ENCODE data around the gene TWIST2. TPM values are rescaled to one million over a fixed set of nuclear protein-coding genes. Genes with fewer than 3 reads are reported as not detected.

The TWIST2 gene
- total RNA-seq, 1 experiment from 2014 or later, result not detected

DNA sequence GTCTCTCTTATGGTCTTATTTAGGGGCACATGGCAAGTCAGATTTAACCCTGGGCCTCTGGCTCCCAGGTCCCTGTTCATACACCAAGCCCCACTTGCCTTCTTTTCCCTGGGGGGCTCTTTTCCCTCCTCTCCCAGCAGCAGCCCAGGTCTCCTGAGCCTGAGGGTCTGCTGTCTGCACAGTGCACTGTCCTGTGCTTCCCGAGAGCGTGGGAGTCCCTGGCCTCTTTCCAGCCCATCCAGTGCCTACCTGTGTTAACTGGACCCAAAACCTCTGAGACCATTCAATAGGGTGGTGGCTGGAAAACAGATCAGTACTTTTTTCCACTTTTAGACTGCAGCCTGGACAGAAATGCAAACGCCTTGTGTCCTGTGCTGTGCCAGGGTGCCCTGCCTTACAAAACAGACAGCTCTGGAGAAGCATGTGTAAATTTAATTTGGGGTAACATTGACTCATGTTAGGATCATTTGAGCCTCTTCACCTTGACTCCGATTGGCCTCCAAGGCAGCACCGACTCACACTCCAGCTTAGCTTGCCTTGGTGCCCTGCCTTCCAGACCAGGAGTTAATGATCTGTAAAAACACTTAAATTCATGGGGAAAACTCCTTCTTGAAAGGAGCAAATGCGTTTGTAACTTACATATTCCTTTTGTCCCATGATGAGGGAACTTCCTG is 34.3 kb downstream of the TWIST2 start:
- intact Hi-C loops (cut with micrococcal nuclease; ENCODE audit: unreplicated experiment), result no loop called here
- Histone ChIP-seq H3K36me3 (ENCODE audit: insufficient read depth, low read length, poor library complexity, severe bottlenecking) (no peaks in the 10 kb centered on the region), H3K4me1 (ENCODE audit: insufficient read depth, low read length, poor library complexity, severe bottlenecking) (no peaks in the 10 kb centered on the region), H3K4me3 (ENCODE audit: low read depth, low read length, poor library complexity, severe bottlenecking) (no peak overlapping the region), H3K27me3 (replicated peaks; ENCODE audit: insufficient read depth, low read depth, low read length, poor library complexity) (peaks cover 25% of the 10 kb centered on the region), H3K27ac (ENCODE audit: low read depth, low read length, poor library complexity, severe bottlenecking) (no peak overlapping the region), H3K9me3 (ENCODE audit: low read depth, low read length, poor library complexity, severe bottlenecking) (no peaks in the 10 kb centered on the region)
- POLR2A ChIA-PET (ENCODE audit: low non-redundant PET), result no interaction called here
- CTCF ChIA-PET, result no interaction called here
- no TSS peak for BruUV-seq (replicated peaks)
- TF ChIP-seq, protein P1, sequence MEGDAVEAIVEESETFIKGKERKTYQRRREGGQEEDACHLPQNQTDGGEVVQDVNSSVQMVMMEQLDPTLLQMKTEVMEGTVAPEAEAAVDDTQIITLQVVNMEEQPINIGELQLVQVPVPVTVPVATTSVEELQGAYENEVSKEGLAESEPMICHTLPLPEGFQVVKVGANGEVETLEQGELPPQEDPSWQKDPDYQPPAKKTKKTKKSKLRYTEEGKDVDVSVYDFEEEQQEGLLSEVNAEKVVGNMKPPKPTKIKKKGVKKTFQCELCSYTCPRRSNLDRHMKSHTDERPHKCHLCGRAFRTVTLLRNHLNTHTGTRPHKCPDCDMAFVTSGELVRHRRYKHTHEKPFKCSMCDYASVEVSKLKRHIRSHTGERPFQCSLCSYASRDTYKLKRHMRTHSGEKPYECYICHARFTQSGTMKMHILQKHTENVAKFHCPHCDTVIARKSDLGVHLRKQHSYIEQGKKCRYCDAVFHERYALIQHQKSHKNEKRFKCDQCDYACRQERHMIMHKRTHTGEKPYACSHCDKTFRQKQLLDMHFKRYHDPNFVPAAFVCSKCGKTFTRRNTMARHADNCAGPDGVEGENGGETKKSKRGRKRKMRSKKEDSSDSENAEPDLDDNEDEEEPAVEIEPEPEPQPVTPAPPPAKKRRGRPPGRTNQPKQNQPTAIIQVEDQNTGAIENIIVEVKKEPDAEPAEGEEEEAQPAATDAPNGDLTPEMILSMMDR (conservative IDR thresholded peaks at IDR 0.05; ENCODE audit: low read depth, low read length), result no peak
- TF ChIP-seq EZH2 (IDR thresholded peaks at IDR 0.05; ENCODE audit: borderline replicate concordance, low read depth, low read length, poor library complexity, severe bottlenecking), result no peak
- DNase-seq (ENCODE audit: low spot score), result no peak

DNA sequence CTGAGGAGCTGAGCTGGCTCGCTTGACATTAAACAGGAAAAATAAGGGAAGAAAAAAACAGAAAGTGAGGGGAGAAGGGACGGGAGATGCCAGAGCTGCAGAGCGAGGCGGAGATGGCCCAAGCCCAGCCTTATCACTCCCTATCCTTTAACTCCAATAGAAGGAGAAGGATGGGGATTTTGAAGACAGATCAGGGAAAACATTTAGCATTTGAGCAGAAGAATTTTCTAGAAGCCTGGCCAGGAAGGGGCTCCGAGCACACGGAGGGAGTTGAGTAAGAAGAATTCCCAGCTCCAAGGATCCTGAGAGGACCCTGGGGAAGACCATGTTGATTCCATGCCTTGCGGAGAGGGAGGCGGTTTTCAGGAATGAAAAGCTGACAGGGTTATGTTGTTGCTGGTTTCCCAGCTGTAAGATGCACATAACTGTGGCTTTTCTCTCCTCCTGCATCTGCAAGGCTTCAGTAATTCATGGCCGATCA is 35.6 kb downstream of the TWIST2 start:
- intact Hi-C loops (cut with micrococcal nuclease; ENCODE audit: unreplicated experiment), result no loop called here
- H3K36me3 ChIP-seq (ENCODE audit: insufficient read depth, low read length, poor library complexity, severe bottlenecking), result no peaks in the 10 kb centered on the region
- no TSS peak for BruUV-seq (replicated peaks)
- H3K4me1 ChIP-seq (ENCODE audit: insufficient read depth, low read length, poor library complexity, severe bottlenecking), result no peaks in the 10 kb centered on the region
- H3K4me3 ChIP-seq (ENCODE audit: low read depth, low read length, poor library complexity, severe bottlenecking), result no peak overlapping the region
- peaks cover 32% of the 10 kb centered on the region for H3K27me3 ChIP-seq (replicated peaks; ENCODE audit: insufficient read depth, low read depth, low read length, poor library complexity)
- H3K27ac ChIP-seq (ENCODE audit: low read depth, low read length, poor library complexity, severe bottlenecking), result no peak overlapping the region
- ChIA-PET CTCF (no interaction called here), POLR2A (ENCODE audit: low non-redundant PET) (no interaction called here)
- no peaks in the 10 kb centered on the region for H3K9me3 ChIP-seq (ENCODE audit: low read depth, low read length, poor library complexity, severe bottlenecking)
- TF ChIP-seq EZH2 (IDR thresholded peaks at IDR 0.05; ENCODE audit: borderline replicate concordance, low read depth, low read length, poor library complexity, severe bottlenecking), result no peak
- TF ChIP-seq, protein P1 (conservative IDR thresholded peaks at IDR 0.05; ENCODE audit: low read depth, low read length), result no peak
- DNase-seq (ENCODE audit: low spot score), result no peak

DNA sequence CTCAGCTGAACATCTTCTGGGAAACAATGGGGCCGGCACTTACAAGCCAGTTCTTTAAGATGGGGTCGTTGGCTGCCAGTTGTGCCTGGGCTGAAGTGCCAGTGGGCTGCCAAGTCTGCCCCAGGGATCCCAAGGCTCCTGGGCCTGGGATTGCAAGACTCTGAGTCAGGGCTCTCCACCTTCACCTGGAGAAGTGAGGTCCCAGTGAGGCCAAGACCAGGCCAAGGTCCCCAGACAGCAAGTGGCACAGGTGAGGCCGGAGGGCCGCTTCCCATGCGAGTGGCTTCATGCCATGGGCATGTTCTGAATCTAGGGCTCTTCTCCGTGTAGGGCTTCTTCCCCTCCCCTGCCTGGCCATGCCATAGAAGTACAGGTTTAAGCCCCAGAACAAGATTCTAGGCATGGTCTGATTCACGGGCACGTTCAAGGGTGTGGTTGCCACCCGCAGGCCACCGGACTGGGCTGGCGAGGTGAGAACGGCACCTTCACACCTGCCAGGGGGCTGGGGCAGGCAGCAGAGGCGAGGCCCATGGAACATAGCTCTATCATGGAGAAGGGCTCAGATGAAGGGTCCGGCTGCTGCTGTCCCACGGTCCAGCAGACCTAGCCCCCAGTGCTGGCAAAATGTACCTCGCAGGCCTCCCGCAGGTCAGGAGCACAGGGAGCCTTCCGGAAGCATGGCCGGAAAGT is 36.4 kb downstream of the TWIST2 start:
- intact Hi-C loops (cut with micrococcal nuclease; ENCODE audit: unreplicated experiment), result no loop called here
- CTCF ChIA-PET, result no interaction called here
- no TSS peak for BruUV-seq (replicated peaks)
- Histone ChIP-seq H3K27me3 (replicated peaks; ENCODE audit: insufficient read depth, low read depth, low read length, poor library complexity) (peaks cover 34% of the 10 kb centered on the region), H3K36me3 (ENCODE audit: insufficient read depth, low read length, poor library complexity, severe bottlenecking) (no peaks in the 10 kb centered on the region), H3K27ac (ENCODE audit: low read depth, low read length, poor library complexity, severe bottlenecking) (no peak overlapping the region), H3K4me3 (ENCODE audit: low read depth, low read length, poor library complexity, severe bottlenecking) (no peak overlapping the region), H3K4me1 (ENCODE audit: insufficient read depth, low read length, poor library complexity, severe bottlenecking) (no peaks in the 10 kb centered on the region), H3K9me3 (ENCODE audit: low read depth, low read length, poor library complexity, severe bottlenecking) (no peaks in the 10 kb centered on the region)
- no peak for TF ChIP-seq EZH2 (IDR thresholded peaks at IDR 0.05; ENCODE audit: borderline replicate concordance, low read depth, low read length, poor library complexity, severe bottlenecking)
- TF ChIP-seq, protein P1 (conservative IDR thresholded peaks at IDR 0.05; ENCODE audit: low read depth, low read length), result no peak
- POLR2A ChIA-PET (ENCODE audit: low non-redundant PET), result interaction anchor here (0.7 kb wide), 1 partner anchor 120 kb away, joined by 5 read pairs; no protein-coding TSS in a partner anchor
- no peak for DNase-seq (ENCODE audit: low spot score)
